HCT116 (cell line): ENCODE data around the gene LRRC4B. TPM values are rescaled to one million over a fixed set of nuclear protein-coding genes. Genes with fewer than 3 reads are reported as not detected.

ENCODE experiments used
- ATAC-seq: fragments of 200-7000 bp; cut with Tn5 transposase; 2 replicates; pipeline ENCODE4 v1.9.1; 2020; ENCODE audit warnings: mild to moderate bottlenecking, moderate library complexity
- BruUV-seq: library from RNA; stranded (reverse); fragments of 400-500 nt; replicated peaks from 2 replicates; lab custom pipeline; 2021; lab: Mats Ljungman, UMichigan
- CTCF ChIA-PET: fragments of 300-600 bp; sonication (Branson Sonifier 250); formaldehyde crosslinking; loops from one replicate; lab custom pipeline; 2021; ENCODE audit warnings: antibody characterized with exemption; lab: Charles Lee
- POLR2A ChIA-PET: fragments of 300-600, 350-600 bp; sonication (Branson Sonifier 250); formaldehyde crosslinking; loops from one replicate; lab custom pipeline; 2021; ENCODE audit warnings: antibody characterized with exemption; lab: Charles Lee
- RAD21 ChIA-PET, 2 experiments: fragments of 300-600 bp; sonication (Branson Sonifier 250); formaldehyde crosslinking; loops; one replicate each; lab custom pipeline; 2023; ENCODE audit warnings: low total read pairs in 2 of 2; ENCODE audit not compliant: uncharacterized antibody in 2 of 2, unreplicated experiment in 2 of 2, low non-redundant PET in 1 of 2; lab: Charles Lee
- DNase-seq: peaks from one replicate; pipeline ENCODE4 v3.0.0-alpha.2; 2010; ENCODE audit warnings: low read depth, low spot score
- H2AFZ ChIP-seq: fragments of 200-600 bp; shearing (Covaris generic), sonication (generic); 2 replicates; pipeline ENCODE4 v1.6.1; 2017; ENCODE audit warnings: low read depth, mixed run types, mixed read lengths, antibody characterized with exemption, low read length; ENCODE audit not compliant: poor library complexity, severe bottlenecking
- H3K27ac ChIP-seq: 2 replicates; pipeline ENCODE4 v1.5.1; 2012; ENCODE audit warnings: low read depth, low read length
- H3K27me3 ChIP-seq: fragments of 200-600 bp; sonication (generic); 2 replicates; pipeline ENCODE4 v1.6.1; 2016; ENCODE audit warnings: mixed run types, low read length, mixed read lengths; ENCODE audit not compliant: insufficient read depth
- H3K36me3 ChIP-seq, 2 experiments: fragments of 200-500 bp in 1 of 2; fragments of 200-600 bp in 1 of 2; sonication (Bioruptor generic) in 1 of 2; sonication (generic) in 1 of 2; 2 replicates each; pipeline versions ENCODE4 v1.5.1 to v1.6.1; 2014 to 2016; ENCODE audit warnings: low read length in 2 of 2, inconsistent platforms in 1 of 2, mixed read lengths in 1 of 2, mixed run types in 1 of 2; ENCODE audit not compliant: insufficient read depth in 2 of 2, control insufficient read depth in 1 of 2
- H3K4me1 ChIP-seq, 2 experiments: fragments of 200-600 bp in 1 of 2; sonication (generic) in 1 of 2; 2 replicates each; pipeline versions ENCODE4 v1.5.1 to v1.6.1; 2012 to 2017; ENCODE audit warnings: low read length in 2 of 2, inconsistent platforms in 1 of 2, mild to moderate bottlenecking in 1 of 2, mixed read lengths in 1 of 2, mixed run types in 1 of 2, moderate library complexity in 1 of 2; ENCODE audit not compliant: insufficient read depth in 2 of 2, control insufficient read depth in 1 of 2
- H3K4me2 ChIP-seq: fragments of 200-600 bp; sonication (generic); 2 replicates; pipeline ENCODE4 v1.6.1; 2017; ENCODE audit warnings: mixed run types, low read length, mixed read lengths
- H3K4me3 ChIP-seq, 2 experiments: fragments of 200-600 bp in 1 of 2; sonication (generic) in 1 of 2; replicated peaks in 1 of 2; 2 replicates each; pipeline ENCODE4 v1.5.1; 2011 to 2016; ENCODE audit warnings: low read length in 2 of 2, control low read depth in 1 of 2, low read depth in 1 of 2, mild to moderate bottlenecking in 1 of 2, mixed read lengths in 1 of 2, mixed run types in 1 of 2
- H3K79me2 ChIP-seq: fragments of 200-600 bp; sonication (generic); 2 replicates; pipeline ENCODE4 v1.6.1; 2017; ENCODE audit warnings: mild to moderate bottlenecking, mixed run types, low read length, moderate library complexity, mixed read lengths; ENCODE audit not compliant: insufficient read depth
- H3K9ac ChIP-seq: fragments of 200-600 bp; sonication (generic); 2 replicates; pipeline ENCODE4 v1.6.1; 2016; ENCODE audit warnings: low read length, mixed read lengths
- H3K9me2 ChIP-seq: fragments of 200-600 bp; sonication (generic), shearing (Covaris generic); 2 replicates; pipeline ENCODE4 v1.6.1; 2017; ENCODE audit warnings: mixed run types, mild to moderate bottlenecking, moderate library complexity; ENCODE audit not compliant: insufficient read depth
- H3K9me3 ChIP-seq, 2 experiments: fragments of 200-500 bp in 1 of 2; fragments of 200-600 bp in 1 of 2; sonication (Bioruptor generic) in 1 of 2; sonication (generic) in 1 of 2; 2 replicates each; pipeline ENCODE4 v1.6.1; 2014 to 2017; ENCODE audit warnings: low read length in 2 of 2, mixed read lengths in 2 of 2, inconsistent platforms in 1 of 2, low read depth in 1 of 2, mild to moderate bottlenecking in 1 of 2, mixed run types in 1 of 2, moderate library complexity in 1 of 2; ENCODE audit not compliant: control insufficient read depth in 1 of 2, insufficient read depth in 1 of 2
- H4K20me1 ChIP-seq: fragments of 200-600 bp; sonication (generic), shearing (Covaris generic); 2 replicates; pipeline ENCODE4 v1.6.1; 2017; ENCODE audit warnings: mixed run types, mild to moderate bottlenecking, moderate library complexity; ENCODE audit not compliant: insufficient read depth
- ELF1 ChIP-seq: IDR thresholded peaks from 2 replicates; pipeline ENCODE4 v1.6.1; 2012; ENCODE audit warnings: low read depth, borderline replicate concordance
- EZH2phosphoT487 ChIP-seq: fragments of 200-600 bp; IDR thresholded peaks from 2 replicates; pipeline ENCODE4 v1.6.1; 2018; ENCODE audit warnings: antibody characterized with exemption, borderline replicate concordance
- REST ChIP-seq: IDR thresholded peaks from 2 replicates; pipeline ENCODE4 v1.6.1; 2012; ENCODE audit warnings: low read depth
- SIN3A ChIP-seq: IDR thresholded peaks from 2 replicates; pipeline ENCODE4 v1.6.1; 2012; ENCODE audit warnings: low read depth
- SRF ChIP-seq: IDR thresholded peaks from 2 replicates; pipeline ENCODE4 v1.6.1; 2012; ENCODE audit warnings: low read depth
- TCF7L2 ChIP-seq: IDR thresholded peaks from 2 replicates; pipeline ENCODE4 v1.7.0; 2011; ENCODE audit warnings: borderline replicate concordance, inconsistent platforms; ENCODE audit not compliant: insufficient read depth, insufficient read length; ENCODE audit errors: extremely low read depth
- ZFX ChIP-seq: fragments of 450-650 bp; IDR thresholded peaks from 2 replicates; pipeline ENCODE4 v1.6.1; 2017
- intact Hi-C: fragments of 100-400 bp; cut with micrococcal nuclease; formaldehyde crosslinking; loops from 2 replicates; pipeline ENCODE4 v1.10.0; 2022
- total RNA-seq: library from RNA; stranded (reverse); gene quantifications from one replicate; pipeline ENCODE4 v1.2.1, GENCODE V29; 2021; ENCODE audit not compliant: unreplicated experiment
- TF ChIP-seq, protein P1 (sequence below): IDR thresholded peaks from 2 replicates; pipeline ENCODE4 v1.6.1; 2011; ENCODE audit warnings: mild to moderate bottlenecking, low read length, moderate library complexity; ENCODE audit not compliant: insufficient replicate concordance; ENCODE audit errors: extremely low read depth

The LRRC4B gene
- total RNA-seq, 1 experiment from 2014 or later = 0.89 TPM

- H3K4me2 ChIP-seq = no peak overlapping the region
- ChIA-PET CTCF (interaction anchor here (1.0 kb wide), 1 partner anchor 13 kb away, joined by 3 read pairs; no protein-coding TSS in a partner anchor), RAD21 (no interaction called here), POLR2A (no interaction called here)
- H2AFZ ChIP-seq = no peak overlapping the region
- no peak for DNase-seq
- H3K4me3 ChIP-seq = no peak overlapping the region
- H3K9me3 ChIP-seq = no peaks in the 10 kb centered on the region
- BruUV-seq = no TSS peak
- no peak overlapping the region for H3K27ac ChIP-seq
- H3K9ac ChIP-seq = no peak overlapping the region
- ATAC-seq = no peak
- no peaks in the 10 kb centered on the region for H3K79me2 ChIP-seq
- intact Hi-C loops = no loop called here
- no peaks in the 10 kb centered on the region for H3K4me1 ChIP-seq
- no peaks in the 10 kb centered on the region for H3K36me3 ChIP-seq
- peaks cover 6% of the 10 kb centered on the region; the same call in 1 of the 2 replicates for H3K27me3 ChIP-seq
- H4K20me1 ChIP-seq = no peaks in the 10 kb centered on the region
- H3K9me2 ChIP-seq = no peaks in the 10 kb centered on the region
- TF ChIP-seq ELF1 = no peak
- TF ChIP-seq, protein P1, sequence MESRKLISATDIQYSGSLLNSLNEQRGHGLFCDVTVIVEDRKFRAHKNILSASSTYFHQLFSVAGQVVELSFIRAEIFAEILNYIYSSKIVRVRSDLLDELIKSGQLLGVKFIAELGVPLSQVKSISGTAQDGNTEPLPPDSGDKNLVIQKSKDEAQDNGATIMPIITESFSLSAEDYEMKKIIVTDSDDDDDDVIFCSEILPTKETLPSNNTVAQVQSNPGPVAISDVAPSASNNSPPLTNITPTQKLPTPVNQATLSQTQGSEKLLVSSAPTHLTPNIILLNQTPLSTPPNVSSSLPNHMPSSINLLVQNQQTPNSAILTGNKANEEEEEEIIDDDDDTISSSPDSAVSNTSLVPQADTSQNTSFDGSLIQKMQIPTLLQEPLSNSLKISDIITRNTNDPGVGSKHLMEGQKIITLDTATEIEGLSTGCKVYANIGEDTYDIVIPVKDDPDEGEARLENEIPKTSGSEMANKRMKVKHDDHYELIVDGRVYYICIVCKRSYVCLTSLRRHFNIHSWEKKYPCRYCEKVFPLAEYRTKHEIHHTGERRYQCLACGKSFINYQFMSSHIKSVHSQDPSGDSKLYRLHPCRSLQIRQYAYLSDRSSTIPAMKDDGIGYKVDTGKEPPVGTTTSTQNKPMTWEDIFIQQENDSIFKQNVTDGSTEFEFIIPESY = no peak
- no peak for TF ChIP-seq EZH2phosphoT487
- TF ChIP-seq REST = no peak
- no peak for TF ChIP-seq TCF7L2
- no peak for TF ChIP-seq SRF
- no peak for TF ChIP-seq SIN3A
- TF ChIP-seq ZFX = no peak
- TF ChIP-seq, all 23 proteins: peak for 0
Observed at GRCh38 chr19:50568728-50569698, 778 bp upstream of the LRRC4B start.
